RWPE2 (cell line): ENCODE results near the gene CELF2.

Source experiments
- ATAC-seq: fragments of 200-7000 bp; cut with Tn5 transposase; 3 replicates; pipeline ENCODE4 v1.9.1; 2021; ENCODE audit warnings: low read depth
- DNase-seq: peaks from one replicate; pipeline ENCODE4 v3.0.0-alpha.2; 2020; ENCODE audit warnings: low spot score
- H3K27ac ChIP-seq: fragments of 450-650 bp; 2 replicates; pipeline ENCODE4 v1.5.1; 2017; ENCODE audit warnings: mild to moderate bottlenecking; ENCODE audit not compliant: poor library complexity, severe bottlenecking
- H3K27me3 ChIP-seq: fragments of 250-450 bp; sonication (Bioruptor Pico); 2 replicates; pipeline ENCODE4 v1.5.1; 2021; ENCODE audit warnings: mild to moderate bottlenecking, moderate library complexity; ENCODE audit not compliant: insufficient read depth, poor library complexity, severe bottlenecking
- H3K36me3 ChIP-seq: fragments of 250-450 bp; sonication (Bioruptor Pico); 2 replicates; pipeline ENCODE4 v1.5.1; 2020; ENCODE audit warnings: low read depth, mild to moderate bottlenecking, moderate library complexity
- H3K4me1 ChIP-seq: fragments of 250-450 bp; sonication (Bioruptor Pico); 2 replicates; pipeline ENCODE4 v1.5.1; 2021; ENCODE audit warnings: mild to moderate bottlenecking, moderate library complexity; ENCODE audit not compliant: insufficient read depth, poor library complexity, severe bottlenecking
- H3K4me3 ChIP-seq: fragments of 250-450 bp; sonication (Bioruptor Pico); 2 replicates; pipeline ENCODE4 v1.5.1; 2021; ENCODE audit warnings: mild to moderate bottlenecking, moderate library complexity; ENCODE audit not compliant: severe bottlenecking
- H3K9me3 ChIP-seq: fragments of 250-450 bp; sonication (Bioruptor Pico); 2 replicates; pipeline ENCODE4 v1.5.1; 2021; ENCODE audit warnings: mild to moderate bottlenecking, moderate library complexity; ENCODE audit not compliant: severe bottlenecking
- TF ChIP-seq, protein P1 (sequence below): fragments of 450-650 bp; IDR thresholded peaks from one replicate; pipeline ENCODE4 v1.5.1; 2017; ENCODE audit warnings: mild to moderate bottlenecking, moderate library complexity; ENCODE audit not compliant: poor library complexity, severe bottlenecking

Gene CELF2

DNA sequence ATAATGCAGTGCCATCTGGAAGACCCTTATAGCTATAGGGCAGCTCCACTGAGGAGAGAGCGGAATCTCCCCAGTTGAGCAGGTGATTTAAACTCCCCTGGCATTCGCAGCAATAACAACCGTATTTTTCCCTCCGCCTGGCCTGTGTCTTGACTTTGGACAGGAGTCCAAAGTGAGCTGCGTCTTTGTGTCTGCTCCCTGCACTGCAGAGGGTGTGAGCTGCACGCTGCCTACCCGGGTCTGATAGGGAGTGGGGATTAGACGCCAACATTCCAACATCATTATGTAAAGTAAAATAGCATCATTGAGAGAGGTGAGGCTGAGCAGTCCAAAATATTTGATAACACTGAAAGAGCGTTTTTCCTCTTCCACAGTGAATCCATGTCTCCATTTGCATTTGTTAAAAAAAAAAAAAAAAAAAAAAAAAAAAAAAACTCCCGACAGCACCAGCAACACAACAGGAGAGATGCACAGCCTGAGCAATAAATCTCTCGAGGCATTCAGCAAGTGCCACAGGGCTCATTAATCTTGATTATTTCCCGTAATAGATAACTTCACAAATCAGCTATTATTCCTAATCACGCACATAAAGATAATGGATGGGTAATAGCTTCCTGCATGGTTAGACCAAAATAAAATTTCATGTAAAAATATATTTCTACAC lies 68.6 kb downstream of the CELF2 start:
- Histone ChIP-seq H3K36me3 (no peaks in the 10 kb centered on the region), H3K27ac (no peak overlapping the region), H3K27me3 (no peaks in the 10 kb centered on the region), H3K4me3 (no peak overlapping the region), H3K4me1 (no peaks in the 10 kb centered on the region), H3K9me3 (no peaks in the 10 kb centered on the region)
- DNase-seq (no peak), ATAC-seq (no peak)
- TF ChIP-seq, protein P1, sequence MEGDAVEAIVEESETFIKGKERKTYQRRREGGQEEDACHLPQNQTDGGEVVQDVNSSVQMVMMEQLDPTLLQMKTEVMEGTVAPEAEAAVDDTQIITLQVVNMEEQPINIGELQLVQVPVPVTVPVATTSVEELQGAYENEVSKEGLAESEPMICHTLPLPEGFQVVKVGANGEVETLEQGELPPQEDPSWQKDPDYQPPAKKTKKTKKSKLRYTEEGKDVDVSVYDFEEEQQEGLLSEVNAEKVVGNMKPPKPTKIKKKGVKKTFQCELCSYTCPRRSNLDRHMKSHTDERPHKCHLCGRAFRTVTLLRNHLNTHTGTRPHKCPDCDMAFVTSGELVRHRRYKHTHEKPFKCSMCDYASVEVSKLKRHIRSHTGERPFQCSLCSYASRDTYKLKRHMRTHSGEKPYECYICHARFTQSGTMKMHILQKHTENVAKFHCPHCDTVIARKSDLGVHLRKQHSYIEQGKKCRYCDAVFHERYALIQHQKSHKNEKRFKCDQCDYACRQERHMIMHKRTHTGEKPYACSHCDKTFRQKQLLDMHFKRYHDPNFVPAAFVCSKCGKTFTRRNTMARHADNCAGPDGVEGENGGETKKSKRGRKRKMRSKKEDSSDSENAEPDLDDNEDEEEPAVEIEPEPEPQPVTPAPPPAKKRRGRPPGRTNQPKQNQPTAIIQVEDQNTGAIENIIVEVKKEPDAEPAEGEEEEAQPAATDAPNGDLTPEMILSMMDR, result no peak

DNA sequence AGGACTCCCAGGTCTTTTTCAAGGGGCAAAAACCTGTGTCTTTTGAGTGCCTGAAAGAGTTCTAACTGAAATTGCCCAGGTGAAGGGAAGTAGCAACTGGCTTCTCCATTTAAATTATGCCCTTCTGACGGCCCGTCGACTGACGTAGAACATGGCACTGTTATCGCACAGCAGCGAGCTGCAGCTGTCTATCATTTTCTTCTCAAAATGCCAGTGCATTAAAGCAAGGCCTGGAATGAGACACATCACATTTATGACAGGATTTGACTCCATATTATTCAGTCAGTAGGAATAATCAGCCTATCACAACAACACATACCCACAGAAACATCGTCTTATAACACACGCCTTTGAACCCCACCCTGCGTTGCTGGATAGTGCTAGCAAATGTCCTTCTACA lies 69.7 kb downstream of the CELF2 start:
- TF ChIP-seq, protein P1, result no peak
- no peak overlapping the region for H3K27ac ChIP-seq
- no peak overlapping the region for H3K4me3 ChIP-seq
- no peaks in the 10 kb centered on the region for H3K4me1 ChIP-seq
- H3K36me3 ChIP-seq, result no peaks in the 10 kb centered on the region
- no peak for ATAC-seq
- no peaks in the 10 kb centered on the region for H3K27me3 ChIP-seq
- no peak for DNase-seq
- no peaks in the 10 kb centered on the region for H3K9me3 ChIP-seq

DNA sequence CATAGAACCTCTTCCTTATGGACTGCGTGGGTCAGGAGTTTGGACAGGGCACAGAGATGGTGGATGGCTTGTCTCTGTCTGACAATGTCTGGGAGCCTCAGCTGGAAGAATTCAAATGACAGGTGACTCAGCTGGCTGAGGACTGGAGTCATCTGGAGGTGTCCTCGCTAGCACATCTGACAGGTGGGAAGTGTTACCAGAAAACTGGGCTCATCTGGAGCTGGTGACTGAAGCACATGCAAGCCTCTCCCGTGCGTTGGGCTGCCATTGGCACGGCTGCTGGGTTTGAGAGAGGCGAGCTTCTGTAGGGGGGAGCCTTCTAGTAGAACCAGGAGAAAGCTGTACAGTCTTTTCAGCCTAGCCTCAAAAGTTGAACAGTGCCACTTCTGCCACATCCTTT lies 71.0 kb downstream of the CELF2 start:
- DNase-seq (no peak), ATAC-seq (no peak)
- no peaks in the 10 kb centered on the region for H3K4me1 ChIP-seq
- H3K4me3 ChIP-seq, result no peak overlapping the region
- no peaks in the 10 kb centered on the region for H3K36me3 ChIP-seq
- TF ChIP-seq, protein P1, result no peak
- H3K9me3 ChIP-seq, result no peaks in the 10 kb centered on the region
- no peaks in the 10 kb centered on the region for H3K27me3 ChIP-seq
- H3K27ac ChIP-seq, result no peak overlapping the region

DNA sequence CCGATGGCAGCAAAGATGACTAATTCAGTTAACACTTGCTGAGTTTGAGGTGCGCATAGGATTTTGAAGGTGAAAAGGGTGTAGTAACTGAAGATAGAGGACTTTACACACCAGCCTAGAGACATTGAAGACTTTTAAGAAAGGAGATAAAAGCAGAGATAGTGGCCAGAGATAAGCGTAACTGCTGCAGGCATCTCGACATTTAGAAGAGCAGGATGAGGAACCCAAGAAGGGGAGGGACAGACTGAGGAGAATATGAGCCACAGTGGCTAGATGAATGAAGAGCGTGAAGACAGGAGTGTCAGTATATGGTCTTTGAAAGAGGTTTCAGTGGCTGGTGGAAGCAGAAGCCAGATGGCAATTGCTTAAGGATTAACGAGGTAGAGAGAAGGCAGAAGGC lies 71.6 kb downstream of the CELF2 start:
- TF ChIP-seq, protein P1, result no peak
- no peak for ATAC-seq

DNA sequence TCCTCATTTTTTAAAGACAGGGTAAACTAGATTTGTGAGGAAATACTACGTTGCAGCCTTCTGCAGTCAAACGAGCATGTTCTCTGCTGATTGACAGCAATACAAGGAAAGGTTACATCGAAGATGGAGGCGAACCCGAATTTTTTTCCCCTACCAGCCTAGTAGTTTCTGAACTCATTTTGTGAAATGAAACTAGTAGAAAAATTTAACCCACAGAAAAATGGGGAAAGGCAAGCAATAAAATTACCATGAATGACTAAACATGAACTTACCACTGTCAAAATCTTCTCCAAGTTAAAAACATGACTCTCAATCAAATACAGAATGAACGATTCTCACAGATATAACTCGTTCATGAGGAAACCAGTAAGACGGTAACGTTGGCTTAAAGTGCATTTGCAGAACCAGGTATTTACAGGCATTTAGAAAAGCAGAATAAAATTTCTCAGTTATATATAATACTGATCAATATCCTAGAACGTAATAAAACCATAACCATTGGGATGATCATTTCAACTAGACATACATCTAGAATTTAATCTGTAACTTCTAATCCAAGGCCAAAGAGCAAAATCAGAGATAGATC lies 73.9 kb downstream of the CELF2 start:
- ATAC-seq (no peak), DNase-seq (no peak)
- H3K36me3 ChIP-seq, result no peaks in the 10 kb centered on the region

More for the DNA sequence above, 71.6 kb downstream of the CELF2 start:
- no peak overlapping the region for H3K27ac ChIP-seq
- H3K27me3 ChIP-seq, result no peaks in the 10 kb centered on the region
- H3K4me1 ChIP-seq, result no peaks in the 10 kb centered on the region
- no peak for DNase-seq
- H3K9me3 ChIP-seq, result no peaks in the 10 kb centered on the region
- no peaks in the 10 kb centered on the region for H3K36me3 ChIP-seq
- H3K4me3 ChIP-seq, result no peak overlapping the region

More for the DNA sequence above, 73.9 kb downstream of the CELF2 start:
- no peaks in the 10 kb centered on the region for H3K4me1 ChIP-seq
- no peaks in the 10 kb centered on the region for H3K9me3 ChIP-seq
- TF ChIP-seq, protein P1, result no peak
- H3K4me3 ChIP-seq, result no peak overlapping the region
- no peaks in the 10 kb centered on the region for H3K27me3 ChIP-seq
- no peak overlapping the region for H3K27ac ChIP-seq
